ENCODE data around the gene INHBA. TPM values are rescaled to one million over a fixed set of nuclear protein-coding genes. Genes with fewer than 3 reads are reported as not detected.
A peak's percentile ranks its signal among the peaks of the same experiment; 100 is the strongest.

INHBA gene
- total RNA-seq, 1 experiment from 2014 or later: 55.3 TPM

GRCh38 chr7:41637049-41637448 is 65.8 kb downstream of the INHBA start:
- Histone ChIP-seq H3K4me2 (ENCODE audit: low read length) (no peak overlapping the region), H3K79me2 (ENCODE audit: low read length) (no peaks in the 10 kb centered on the region), H3K4me1 (ENCODE audit: insufficient read depth, low read length) (no peaks in the 10 kb centered on the region), H3K27ac (ENCODE audit: low read length) (no peak overlapping the region), H4K20me1 (ENCODE audit: low read length) (no peaks in the 10 kb centered on the region), H3K4me3 (ENCODE audit: low read length) (no peak overlapping the region), H3K9me3 (ENCODE audit: low read length) (no peaks in the 10 kb centered on the region), H3K9me2 (replicated peaks; ENCODE audit: low read length) (no peaks in the 10 kb centered on the region), H3K9ac (ENCODE audit: low read length) (no peak overlapping the region), H3K27me3 (ENCODE audit: low read length) (no peaks in the 10 kb centered on the region), H2AFZ (ENCODE audit: low read length) (no peak overlapping the region), H3K36me3 (ENCODE audit: low read depth, low read length) (no peaks in the 10 kb centered on the region), H3F3A (ENCODE audit: low read length, unreplicated experiment) (no peaks in the 10 kb centered on the region)
- ChIA-PET POLR2A (ENCODE audit: unreplicated experiment) (no interaction called here), CTCF (no interaction called here)
- TF ChIP-seq EZH2 (IDR thresholded peaks at IDR 0.05; ENCODE audit: low read length, unreplicated experiment): no peak
- TF ChIP-seq EZH2phosphoT487 (IDR thresholded peaks at IDR 0.05; ENCODE audit: borderline replicate concordance, low read length): no peak
- TF ChIP-seq CTCF (conservative IDR thresholded peaks at IDR 0.05; ENCODE audit: low read depth, low read length): no peak
- no TSS peak for BruUV-seq (replicated peaks)
- ATAC-seq: no peak
- DNase-seq: peak; percentile 25
- intact Hi-C loops (cut with micrococcal nuclease): no loop called here
